C4-2B (cell line): ENCODE data around the gene IGF2.

Experiments
- H3K27ac ChIP-seq: fragments of 450-650 bp; 2 replicates; pipeline ENCODE4 v1.5.1; 2017
- CTCF ChIP-seq: fragments of 450-650 bp; conservative IDR thresholded peaks from 2 replicates; pipeline ENCODE4 v1.5.1; 2017; ENCODE audit warnings: mild to moderate bottlenecking
- ZFX ChIP-seq: fragments of 450-650 bp; IDR thresholded peaks from 2 replicates; pipeline ENCODE4 v1.6.1; 2017

IGF2 gene

GRCh38 chr11:2102883-2103213 is 36.3 kb downstream of the IGF2 start:
- TF ChIP-seq ZFX = no peak
- TF ChIP-seq CTCF = no peak
- no peak overlapping the region for H3K27ac ChIP-seq

GRCh38 chr11:2102132-2102882 is 36.9 kb downstream of the IGF2 start:
- TF ChIP-seq ZFX = no peak
- no peak for TF ChIP-seq CTCF

GRCh38 chr11:2101171-2101675 is 38.0 kb downstream of the IGF2 start:
- no peak overlapping the region for H3K27ac ChIP-seq
- no peak for TF ChIP-seq ZFX
- TF ChIP-seq CTCF = no peak

More at GRCh38 chr11:2102132-2102882, 36.9 kb downstream of the IGF2 start:
- no peak overlapping the region for H3K27ac ChIP-seq

GRCh38 chr11:2100361-2101170 is 38.6 kb downstream of the IGF2 start:
- TF ChIP-seq CTCF (no peak), ZFX (no peak)

GRCh38 chr11:2099516-2100349 is 39.5 kb downstream of the IGF2 start:
- TF ChIP-seq ZFX = no peak
- TF ChIP-seq CTCF = no peak
- no peak overlapping the region for H3K27ac ChIP-seq

More at GRCh38 chr11:2100361-2101170, 38.6 kb downstream of the IGF2 start:
- H3K27ac ChIP-seq = no peak overlapping the region

GRCh38 chr11:2098691-2099515 is 40.3 kb downstream of the IGF2 start:
- H3K27ac ChIP-seq = no peak overlapping the region
- TF ChIP-seq ZFX = no peak
- no peak for TF ChIP-seq CTCF
